Stimulated activated CD4-positive, alpha-beta T cell treated with anti-CD3 and anti-CD28 coated beads, Interleukin-1b, Interleukin-23, amount 100 ng/mL, for 48 hours (primary cell): ENCODE measurements around the gene MAGI3.

ENCODE experiments used
- DNase-seq: peaks from one replicate; pipeline ENCODE4 v3.0.0-alpha.2; 2020

MAGI3 gene

GRCh38 chr1:113663165-113663951 is 273.0 kb downstream of the MAGI3 start:
- no peak for DNase-seq

GRCh38 chr1:113665071-113665470 is 274.8 kb downstream of the MAGI3 start:
- DNase-seq, result no peak

- DNase-seq, result no peak
These were observed 275.8 kb downstream of the MAGI3 start for GRCh38 chr1:113666126-113666525.

GRCh38 chr1:113669988-113670387 is 279.7 kb downstream of the MAGI3 start:
- DNase-seq, result no peak

GRCh38 chr1:113670650-113671049 is 280.3 kb downstream of the MAGI3 start:
- DNase-seq, result no peak

GRCh38 chr1:113672491-113672890 is 282.2 kb downstream of the MAGI3 start:
- no peak for DNase-seq

GRCh38 chr1:113674591-113674990 is 284.3 kb downstream of the MAGI3 start:
- no peak for DNase-seq

GRCh38 chr1:113675302-113675701 is 285.0 kb downstream of the MAGI3 start:
- no peak for DNase-seq

GRCh38 chr1:113676524-113676923 is 286.2 kb downstream of the MAGI3 start:
- no peak for DNase-seq

GRCh38 chr1:113677250-113678158 is 287.2 kb downstream of the MAGI3 start:
- DNase-seq, result no peak

GRCh38 chr1:113678159-113678469 is 287.8 kb downstream of the MAGI3 start:
- no peak for DNase-seq

GRCh38 chr1:113681596-113682337 is 291.5 kb downstream of the MAGI3 start:
- DNase-seq, result no peak

- DNase-seq, result no peak
These were observed 293.3 kb downstream of the MAGI3 start for GRCh38 chr1:113683384-113684152.

GRCh38 chr1:113684153-113684541 is 293.8 kb downstream of the MAGI3 start:
- DNase-seq, result no peak

GRCh38 chr1:113686891-113687618 is 296.7 kb downstream of the MAGI3 start:
- no peak for DNase-seq

- no peak for DNase-seq
These were observed 300.9 kb downstream of the MAGI3 start for GRCh38 chr1:113691184-113691583.

- DNase-seq, result no peak
These were observed 302.0 kb downstream of the MAGI3 start for GRCh38 chr1:113692342-113692741.

- no peak for DNase-seq
These were observed 302.6 kb downstream of the MAGI3 start for GRCh38 chr1:113692824-113693431.

- no peak for DNase-seq
These were observed 304.6 kb downstream of the MAGI3 start for GRCh38 chr1:113694910-113695309.

- DNase-seq, result no peak
These were observed 311.1 kb downstream of the MAGI3 start for GRCh38 chr1:113701429-113701828.

GRCh38 chr1:113714606-113715269 is 324.4 kb downstream of the MAGI3 start:
- no peak for DNase-seq
